Nephron (organoid): ENCODE data around the gene CEACAM21.

Source experiments
- H3K27ac Mint-ChIP-seq, 3 experiments: 2 replicates each; pipeline ENCODE4 v1.8.0; 2020; ENCODE audit warnings: mixed read lengths in 3 of 3, mild to moderate bottlenecking in 2 of 3, moderate library complexity in 1 of 3
- H3K27me3 Mint-ChIP-seq: 2 replicates; pipeline ENCODE4 v1.8.0; 2021; ENCODE audit warnings: low read depth, mild to moderate bottlenecking, moderate library complexity, mixed read lengths
- H3K36me3 Mint-ChIP-seq: 2 replicates; pipeline ENCODE4 v1.8.0; 2020; ENCODE audit warnings: low read depth, mixed read lengths
- H3K4me1 Mint-ChIP-seq: 2 replicates; pipeline ENCODE4 v1.8.0; 2020; ENCODE audit warnings: mixed read lengths
- H3K4me3 Mint-ChIP-seq, 3 experiments: 2 replicates each; pipeline ENCODE4 v1.8.0; 2020; ENCODE audit warnings: mild to moderate bottlenecking in 3 of 3, mixed read lengths in 3 of 3, moderate library complexity in 2 of 3
- H3K9me3 Mint-ChIP-seq: 2 replicates; pipeline ENCODE4 v1.8.0; 2020; ENCODE audit warnings: mixed read lengths
- CTCF ChIP-seq, 3 experiments: fragments of 200-600 bp; sonication (generic); IDR thresholded peaks; one replicate each; pipeline ENCODE4 v1.5.0; 2021; ENCODE audit warnings: antibody characterized with exemption in 3 of 3; ENCODE audit not compliant: unreplicated experiment in 3 of 3

Gene CEACAM21

GRCh38 chr19:41627966-41628675 lies 52.2 kb downstream of the CEACAM21 start:
- no peak overlapping the region for H3K27ac Mint-ChIP-seq
- H3K4me3 Mint-ChIP-seq, result no peak overlapping the region
- no peak for TF ChIP-seq CTCF (IDR thresholded peaks at IDR 0.05; ENCODE audit: unreplicated experiment in 3 of 3)
- peaks cover 5% of the 10 kb centered on the region for H3K27me3 Mint-ChIP-seq
- H3K4me1 Mint-ChIP-seq, result no peaks in the 10 kb centered on the region
- peaks cover 34% of the 10 kb centered on the region for H3K9me3 Mint-ChIP-seq
- H3K36me3 Mint-ChIP-seq, result no peaks in the 10 kb centered on the region
